ENCODE data around the gene GPATCH4.
A peak's percentile ranks its signal among the peaks of the same experiment; 100 is the strongest.
"Not testable (repeated sequence)": the region's sequence is repeated elsewhere in the genome, so short reads cannot be mapped to it uniquely, and the experiment has no call there.

Gene GPATCH4

GRCh38 chr1:156594190-156594589 is 7.1 kb downstream of the GPATCH4 start:
- no peak for DNase-seq

GRCh38 chr1:156593661-156593989 is 7.7 kb downstream of the GPATCH4 start:
- DNase-seq: no peak

GRCh38 chr1:156592910-156593660 is 8.2 kb downstream of the GPATCH4 start:
- DNase-seq: no peak

- DNase-seq: no peak
Measured at GRCh38 chr1:156592158-156592909, 8.9 kb downstream of the GPATCH4 start.

GRCh38 chr1:156591432-156592157 is 9.7 kb downstream of the GPATCH4 start, which contains the start of gene NAXE:
TSS of gene NAXE (plus strand) at chr1:156591776. CDS start at chr1:156591805, 29 bp downstream.
- DNase-seq: peak; percentile 78

- DNase-seq: no peak
Measured at GRCh38 chr1:156591181-156591431, 10.2 kb downstream of the GPATCH4 start.

- no peak for DNase-seq
Measured at GRCh38 chr1:156590326-156591180, 10.7 kb downstream of the GPATCH4 start.

GRCh38 chr1:156589546-156589945 is 11.7 kb downstream of the GPATCH4 start:
- DNase-seq: no peak

GRCh38 chr1:156587927-156588326 is 13.4 kb downstream of the GPATCH4 start:
- DNase-seq: not testable (repeated sequence)

- DNase-seq: no peak
Measured at GRCh38 chr1:156586892-156587477, 14.3 kb downstream of the GPATCH4 start.

GRCh38 chr1:156586323-156586722 is 15.0 kb downstream of the GPATCH4 start:
- DNase-seq: no peak

GRCh38 chr1:156584813-156585212 is 16.5 kb downstream of the GPATCH4 start:
- DNase-seq: no peak

- peak; percentile 57 for DNase-seq
Measured at GRCh38 chr1:156583821-156584622, 17.3 kb downstream of the GPATCH4 start.

- DNase-seq: peak; percentile 28
Measured at GRCh38 chr1:156582388-156583017, 18.8 kb downstream of the GPATCH4 start.

GRCh38 chr1:156581661-156582387 is 19.5 kb downstream of the GPATCH4 start:
- DNase-seq: peak; percentile 57

- no peak for DNase-seq
Measured at GRCh38 chr1:156579472-156579871, 21.8 kb downstream of the GPATCH4 start, which contains the start of gene TTC24. TSS of gene TTC24 (plus strand) at chr1:156579723. CDS start at chr1:156581365, 1,642 bp downstream.

- no peak for DNase-seq
Measured at GRCh38 chr1:156578055-156578454, 23.2 kb downstream of the GPATCH4 start.

GRCh38 chr1:156577550-156577949 is 23.7 kb downstream of the GPATCH4 start:
- no peak for DNase-seq

GRCh38 chr1:156574039-156574633 is 27.1 kb downstream of the GPATCH4 start:
- DNase-seq: no peak

- DNase-seq: no peak
Measured at GRCh38 chr1:156572663-156573018, 28.6 kb downstream of the GPATCH4 start.
